HCEC 1CT (cell line): ENCODE results near the gene SEC23A.
A peak's percentile ranks its signal among the peaks of the same experiment; 100 is the strongest.
"Not testable (repeated sequence)": the region's sequence is repeated elsewhere in the genome, so short reads cannot be mapped to it uniquely, and the experiment has no call there.

Experiments
- DNase-seq: peaks from one replicate; pipeline ENCODE4 v3.0.0-alpha.2; 2017

Gene SEC23A

GRCh38 chr14:39090548-39091111 lies 12.4 kb downstream of the SEC23A start:
- no peak for DNase-seq

GRCh38 chr14:39087493-39087892 lies 15.5 kb downstream of the SEC23A start:
- no peak for DNase-seq

GRCh38 chr14:39085933-39086332 lies 17.1 kb downstream of the SEC23A start:
- no peak for DNase-seq

GRCh38 chr14:39083127-39083526 lies 19.9 kb downstream of the SEC23A start:
- DNase-seq, result no peak

GRCh38 chr14:39080886-39081285 lies 22.1 kb downstream of the SEC23A start:
- no peak for DNase-seq

- no peak for DNase-seq
These were observed 31.9 kb downstream of the SEC23A start for GRCh38 chr14:39071096-39071495.

- DNase-seq, result no peak
These were observed 33.1 kb downstream of the SEC23A start for GRCh38 chr14:39069923-39070322.

GRCh38 chr14:39069169-39069805 lies 33.7 kb downstream of the SEC23A start:
- DNase-seq, result not testable (repeated sequence)

- no peak for DNase-seq
These were observed 42.1 kb downstream of the SEC23A start for GRCh38 chr14:39060818-39061437.

GRCh38 chr14:39055786-39056474 lies 47.1 kb downstream of the SEC23A start:
- DNase-seq, result no peak

- not testable (repeated sequence) for DNase-seq
These were observed 50.1 kb downstream of the SEC23A start for GRCh38 chr14:39052869-39053454.

GRCh38 chr14:39050389-39050788 lies 52.6 kb downstream of the SEC23A start:
- DNase-seq, result peak; percentile 86

- not testable (repeated sequence) for DNase-seq
These were observed 57.1 kb downstream of the SEC23A start for GRCh38 chr14:39045889-39046288.

GRCh38 chr14:39043352-39043943 lies 59.6 kb downstream of the SEC23A start:
- DNase-seq, result no peak

GRCh38 chr14:39040529-39040928 lies 62.5 kb downstream of the SEC23A start:
- no peak for DNase-seq

- no peak for DNase-seq
These were observed 64.5 kb downstream of the SEC23A start for GRCh38 chr14:39038542-39038941.

GRCh38 chr14:39036760-39037159 lies 66.3 kb downstream of the SEC23A start:
- no peak for DNase-seq

GRCh38 chr14:39035336-39035735 lies 67.7 kb downstream of the SEC23A start:
- no peak for DNase-seq

GRCh38 chr14:39034481-39035296 lies 68.3 kb downstream of the SEC23A start:
- no peak for DNase-seq

GRCh38 chr14:39033371-39033770 lies 69.7 kb downstream of the SEC23A start:
- peak; percentile 25 for DNase-seq

GRCh38 chr14:39030209-39030608 lies 72.8 kb downstream of the SEC23A start:
- DNase-seq, result no peak

- no peak for DNase-seq
These were observed 73.2 kb downstream of the SEC23A start for GRCh38 chr14:39029789-39030188.
